T follicular helper cell (primary cell): Measurements from ENCODE around the gene KHDC4.
"Not testable (repeated sequence)": the region's sequence is repeated elsewhere in the genome, so short reads cannot be mapped to it uniquely, and the experiment has no call there.

Experiments used
- DNase-seq: peaks from one replicate; pipeline ENCODE4 v3.0.0-alpha.2; 2020; ENCODE audit warnings: low read depth

The KHDC4 gene

DNA sequence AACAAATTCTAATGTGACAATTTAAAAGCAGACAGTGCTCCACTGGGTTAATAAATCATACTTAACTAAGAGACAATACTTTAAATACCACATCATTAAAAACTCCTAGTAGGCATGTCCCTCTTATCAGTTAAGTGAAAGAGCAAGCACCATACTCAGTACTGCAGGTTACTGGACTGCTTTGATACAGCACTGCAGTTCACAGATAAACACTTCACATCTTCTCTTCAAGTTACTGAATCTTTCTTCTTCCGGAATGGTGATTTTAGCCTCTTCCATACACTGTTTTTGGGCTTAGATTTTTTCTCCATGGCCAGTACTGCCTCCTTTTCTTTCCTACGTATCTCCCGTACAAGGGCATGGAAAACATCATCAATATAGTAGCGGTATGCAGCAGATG is 34.1 kb downstream of the KHDC4 start:
- no peak for DNase-seq

DNA sequence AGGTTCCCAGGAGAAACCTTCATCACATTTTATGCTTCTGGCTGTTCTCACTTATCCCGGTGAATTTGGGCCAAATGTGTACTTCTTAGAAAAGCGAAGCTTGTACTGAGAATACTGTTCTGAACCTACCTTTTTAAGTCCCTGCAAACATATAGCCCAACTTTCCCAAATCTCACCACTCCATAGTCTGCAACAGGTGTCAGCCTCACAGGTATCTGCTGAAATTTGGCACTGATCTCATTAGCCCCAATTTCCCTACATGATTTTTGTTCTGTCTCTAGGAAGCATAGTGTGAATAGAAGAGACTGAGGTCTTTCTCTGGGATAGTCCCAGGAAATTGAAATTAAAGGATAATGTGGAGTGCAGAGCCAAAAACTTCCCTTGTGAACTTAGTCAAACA is 34.5 kb downstream of the KHDC4 start:
- no peak for DNase-seq

DNA sequence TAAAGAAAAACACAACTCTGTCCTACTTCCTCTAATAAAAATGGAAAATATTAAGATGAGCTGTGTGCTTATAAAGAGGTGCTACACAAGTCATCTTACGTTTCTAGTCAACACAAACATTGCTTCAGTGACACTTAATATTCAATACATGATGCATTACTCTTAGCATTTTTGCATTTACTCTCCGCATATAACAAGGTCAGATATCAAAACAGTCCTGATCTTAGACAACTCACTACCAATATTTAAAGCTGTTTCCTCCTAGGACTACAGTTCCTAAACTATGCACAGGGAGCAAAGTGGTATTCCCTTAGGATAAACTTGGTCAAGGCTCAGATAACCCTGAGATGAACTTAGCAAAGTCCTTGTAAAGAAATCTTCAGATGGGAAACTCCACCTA is 35.3 kb downstream of the KHDC4 start:
- DNase-seq = no peak

DNA sequence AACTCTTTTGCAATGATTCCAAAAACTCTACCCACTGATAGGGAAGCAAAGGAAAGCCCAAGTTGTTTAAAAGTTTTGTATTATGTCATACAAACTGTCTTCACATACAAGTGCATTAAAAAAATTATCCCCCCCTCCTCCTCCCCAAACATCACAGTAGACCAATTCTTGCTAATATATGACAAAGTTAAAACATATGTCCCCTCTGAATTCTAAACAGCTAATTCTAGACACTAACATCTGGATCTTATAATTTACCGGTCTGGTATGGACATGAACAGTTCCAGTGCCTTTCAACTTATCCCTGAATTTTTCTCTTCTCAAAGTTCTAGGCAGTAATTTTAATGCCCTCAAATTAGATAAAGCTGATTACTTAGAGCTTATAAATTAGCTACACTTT is 36.5 kb downstream of the KHDC4 start:
- no peak for DNase-seq

DNA sequence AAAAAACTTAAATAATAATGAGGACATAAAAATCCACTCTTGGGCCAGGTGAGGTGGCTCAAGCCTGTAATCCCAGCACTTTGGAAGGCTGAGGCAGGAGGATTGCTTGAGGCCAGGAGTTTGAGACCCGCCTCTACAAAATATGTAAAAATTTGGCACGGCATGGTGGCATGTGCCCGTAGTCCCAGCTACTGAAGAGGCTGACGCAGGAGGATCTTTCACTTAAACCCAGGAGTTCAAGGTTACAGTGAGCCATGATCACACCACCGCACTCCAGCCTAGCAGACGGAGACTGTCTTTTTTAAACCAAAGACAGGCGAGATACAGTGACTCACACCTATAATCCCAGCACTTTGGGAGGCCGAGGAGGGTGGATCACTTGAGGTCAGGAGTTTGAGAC is 37.7 kb downstream of the KHDC4 start:
- DNase-seq = not testable (repeated sequence)

DNA sequence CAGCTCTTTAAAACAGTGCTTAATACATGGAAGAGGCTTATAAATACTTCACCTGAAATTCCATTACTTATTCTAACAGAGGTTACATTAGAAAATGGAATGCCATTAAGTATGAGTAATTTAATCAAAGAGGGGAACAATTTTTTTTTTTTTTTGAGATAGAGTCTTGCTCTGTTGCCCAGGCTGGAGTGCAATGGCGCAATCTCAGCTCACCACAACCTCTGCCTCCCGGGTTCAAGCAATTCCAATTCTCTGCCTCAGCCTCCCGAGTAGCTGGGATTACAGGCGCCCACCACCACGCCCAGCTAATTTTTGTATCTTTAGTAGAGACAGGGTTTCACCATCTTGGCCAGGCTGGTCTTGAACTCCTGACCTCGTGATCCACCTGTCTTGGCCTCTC is 38.6 kb downstream of the KHDC4 start:
- DNase-seq = not testable (repeated sequence)

DNA sequence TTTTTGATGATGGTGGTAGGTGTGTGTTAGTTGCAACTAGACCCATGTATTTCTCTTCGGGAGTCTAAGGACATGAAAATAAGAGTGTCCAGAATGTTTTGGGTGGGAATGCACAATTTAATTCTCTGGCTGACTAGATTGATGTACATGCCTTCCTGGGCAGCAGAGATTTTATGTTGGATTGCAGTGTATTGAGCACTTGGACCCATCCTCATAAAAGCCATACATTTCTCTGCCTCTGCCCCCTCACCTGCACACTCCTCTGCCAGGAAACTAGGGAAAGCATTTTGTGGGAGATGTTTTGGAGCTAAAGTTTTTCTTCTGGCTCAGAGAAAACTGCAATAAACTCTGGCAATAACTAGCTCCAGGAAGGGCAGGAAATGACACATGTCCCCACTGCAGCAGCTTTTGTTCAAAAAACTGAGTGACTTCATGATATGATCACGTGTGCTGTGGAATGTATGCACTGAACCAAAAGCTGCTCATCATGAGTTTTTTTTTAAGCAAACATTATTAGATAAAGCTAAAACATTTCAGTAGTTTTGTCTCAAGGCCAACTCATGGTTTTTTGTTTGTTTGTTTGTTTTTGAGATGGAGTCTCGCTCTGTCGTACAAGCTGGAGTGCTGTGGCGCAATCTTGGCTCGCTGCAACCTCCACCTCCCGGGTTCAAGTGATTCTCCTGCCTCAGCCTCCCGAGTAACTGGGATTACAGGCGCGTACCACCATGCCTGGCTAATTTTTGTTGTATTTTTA is 40.6 kb downstream of the KHDC4 start:
- peak; percentile 6 for DNase-seq

DNA sequence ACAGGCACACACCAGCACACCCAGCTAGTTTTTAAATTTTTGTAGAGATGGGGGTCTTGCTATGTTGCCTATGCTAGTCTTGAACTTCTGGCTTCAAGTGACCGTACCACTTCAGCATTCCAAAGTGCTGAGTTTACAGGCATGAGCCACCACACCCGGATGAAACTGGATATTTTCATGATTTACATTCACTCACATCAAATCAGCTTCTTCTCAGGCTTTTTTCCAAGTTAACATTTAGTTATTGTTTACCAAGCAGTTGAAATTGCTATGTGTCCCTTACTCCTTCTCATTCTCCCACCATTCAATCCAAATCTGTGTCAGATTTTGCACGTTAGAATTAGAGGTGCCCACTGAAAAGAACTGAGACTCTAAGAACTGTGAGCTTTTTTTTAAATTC is 41.4 kb downstream of the KHDC4 start:
- DNase-seq = no peak

DNA sequence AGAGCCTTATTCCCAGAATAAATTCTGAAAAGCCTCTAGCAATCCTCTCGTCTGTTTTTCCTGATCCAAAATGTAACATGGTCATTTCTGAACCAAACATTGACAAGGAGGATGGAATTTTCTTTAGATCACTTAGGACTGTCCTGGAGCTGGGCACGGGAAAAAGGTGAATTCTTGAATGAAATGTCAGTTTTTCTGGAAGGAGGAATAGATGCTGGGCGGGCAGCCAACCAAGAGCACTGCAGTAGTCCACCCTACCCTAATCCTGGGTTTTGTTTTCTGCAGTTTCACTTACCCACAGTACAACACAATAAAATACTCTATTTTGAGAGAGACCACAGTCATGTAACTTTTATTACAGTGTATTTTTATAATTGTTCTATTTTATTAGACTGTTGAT is 44.0 kb downstream of the KHDC4 start:
- no peak for DNase-seq

DNA sequence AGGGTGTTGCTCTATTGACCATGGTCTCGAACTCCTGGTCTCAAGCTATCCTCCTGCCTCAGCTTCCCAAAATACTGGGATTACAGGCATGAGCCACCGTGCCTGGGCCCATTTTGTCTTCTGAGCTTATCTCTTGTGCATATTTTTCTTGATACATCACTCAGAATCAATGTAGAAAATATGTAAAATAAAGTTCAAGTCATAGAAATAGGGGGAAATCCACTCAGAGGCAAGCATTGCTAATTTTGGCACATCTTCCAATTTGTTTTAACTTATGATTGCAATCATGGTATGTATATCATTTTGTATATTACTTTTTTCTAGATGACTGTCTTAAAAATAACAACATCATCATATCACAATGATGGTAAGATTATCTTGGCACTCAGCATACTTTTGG is 44.6 kb downstream of the KHDC4 start:
- no peak for DNase-seq

DNA sequence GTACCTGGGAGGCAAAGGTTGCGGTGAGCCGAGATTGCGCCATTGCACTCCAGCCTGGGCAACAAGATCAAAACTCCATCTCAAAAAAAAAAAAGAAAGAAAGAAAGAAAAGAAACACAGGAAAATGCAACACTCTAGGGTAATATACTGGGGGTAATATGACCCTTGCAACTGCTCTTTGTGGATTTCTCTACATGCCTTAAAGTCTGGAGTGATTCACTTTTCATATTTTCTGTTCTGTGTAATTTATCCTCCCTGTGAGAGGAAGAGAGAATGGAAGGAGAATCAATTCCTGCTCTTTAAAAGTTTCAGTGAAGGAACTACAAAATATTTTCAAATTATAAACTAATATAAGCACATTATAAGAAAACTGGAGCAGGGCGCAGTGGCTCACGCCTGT is 45.7 kb downstream of the KHDC4 start:
- no peak for DNase-seq

DNA sequence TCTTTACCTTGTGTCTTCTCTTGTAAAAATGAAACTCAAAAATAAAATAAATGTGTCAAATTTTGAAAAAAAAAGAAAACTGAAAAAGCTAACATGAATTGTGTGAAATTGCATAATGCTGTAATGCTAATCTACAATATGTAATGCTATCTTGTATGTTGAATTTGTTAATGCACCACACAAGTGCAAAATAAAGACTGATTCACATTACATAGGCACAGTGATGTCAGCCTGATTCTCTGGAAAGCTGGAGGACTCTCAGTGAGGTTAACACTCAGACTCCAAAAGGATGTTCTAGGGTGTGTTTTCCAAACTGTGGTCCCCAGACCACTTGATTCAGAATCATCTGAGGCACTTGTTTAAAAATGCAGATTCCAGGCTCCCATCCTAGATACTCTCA is 49.2 kb downstream of the KHDC4 start:
- no peak for DNase-seq

DNA sequence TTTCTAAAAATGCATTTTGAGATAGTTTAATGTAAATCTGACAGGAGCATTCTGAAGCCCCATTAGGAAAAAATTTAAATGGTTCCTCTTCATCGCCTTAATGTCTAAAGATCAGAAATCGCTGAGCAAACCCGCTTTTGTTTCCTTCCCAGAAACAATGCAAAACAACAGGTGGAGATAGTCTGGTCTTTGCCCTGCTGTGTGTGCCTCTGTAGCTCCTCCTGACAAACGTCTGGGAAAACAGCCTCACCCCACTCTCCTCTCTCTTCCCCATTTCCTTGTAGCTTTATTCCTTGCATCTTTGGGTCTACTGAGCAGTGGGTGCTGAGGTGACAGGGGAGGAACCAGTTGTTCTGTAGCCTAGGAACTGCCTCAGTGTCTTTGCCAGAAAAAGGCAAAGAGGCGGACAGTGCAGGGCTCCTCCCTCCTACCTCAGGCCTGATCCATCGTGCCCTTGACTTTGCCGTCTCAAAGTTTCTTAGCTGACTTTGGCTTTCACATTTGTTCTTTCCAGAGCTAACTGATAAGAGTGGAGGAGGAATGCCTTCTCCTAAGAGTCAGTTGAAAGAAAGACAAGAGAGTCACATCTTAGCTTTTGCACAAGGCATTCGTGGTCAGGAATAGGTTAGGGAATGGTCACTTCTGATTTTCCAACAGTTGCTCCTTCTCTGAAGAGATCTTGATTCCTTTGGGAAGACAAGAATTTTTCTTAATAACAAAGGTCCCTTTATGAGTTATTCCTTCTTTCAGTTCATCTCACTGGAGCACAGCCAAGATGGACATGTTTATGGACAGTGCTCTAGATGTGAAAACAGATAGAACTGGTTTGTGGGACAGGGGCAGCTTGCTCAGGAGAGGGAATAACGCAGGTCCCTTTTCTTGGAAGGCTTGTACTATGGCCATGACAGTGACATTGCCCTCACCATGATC is 49.9 kb downstream of the KHDC4 start:
- no peak for DNase-seq

DNA sequence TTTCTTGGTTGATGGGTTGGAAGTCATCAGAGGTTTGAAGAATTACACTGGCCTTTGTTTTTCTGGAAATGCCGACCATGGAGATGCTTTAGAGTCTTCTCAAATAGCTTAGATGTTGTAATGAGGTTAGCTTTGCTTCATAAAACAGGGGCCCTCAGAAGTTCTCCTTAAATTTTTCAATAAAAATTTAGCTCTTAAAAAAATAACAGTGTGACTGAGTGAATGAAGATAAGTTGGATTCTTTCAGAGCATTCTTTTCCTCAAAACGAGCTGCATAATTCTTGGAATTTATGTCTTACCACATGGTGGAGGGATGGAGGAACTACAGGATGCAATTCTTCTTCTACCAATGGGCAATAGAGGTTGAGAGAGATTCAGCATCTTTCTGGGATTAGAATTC is 51.4 kb downstream of the KHDC4 start:
- no peak for DNase-seq

DNA sequence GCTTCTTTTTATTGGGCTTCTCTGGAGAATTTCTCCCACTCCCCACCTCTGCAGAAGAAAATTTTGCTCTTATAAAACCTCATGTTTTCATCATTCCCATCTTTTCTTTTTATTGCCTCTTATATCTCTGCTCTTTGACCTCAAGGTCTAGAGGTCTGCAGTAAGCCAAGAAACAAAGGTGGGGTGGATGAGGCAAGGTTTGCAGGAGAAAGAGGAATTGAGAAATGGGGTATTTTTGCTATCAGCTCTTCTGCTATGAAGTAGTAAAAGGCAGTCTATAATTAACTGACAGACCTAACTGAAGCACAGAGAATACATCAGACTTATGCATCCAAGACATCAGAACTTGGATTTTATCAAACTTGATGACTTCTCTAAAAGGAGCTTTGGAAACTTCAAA is 52.0 kb downstream of the KHDC4 start:
- DNase-seq = no peak

DNA sequence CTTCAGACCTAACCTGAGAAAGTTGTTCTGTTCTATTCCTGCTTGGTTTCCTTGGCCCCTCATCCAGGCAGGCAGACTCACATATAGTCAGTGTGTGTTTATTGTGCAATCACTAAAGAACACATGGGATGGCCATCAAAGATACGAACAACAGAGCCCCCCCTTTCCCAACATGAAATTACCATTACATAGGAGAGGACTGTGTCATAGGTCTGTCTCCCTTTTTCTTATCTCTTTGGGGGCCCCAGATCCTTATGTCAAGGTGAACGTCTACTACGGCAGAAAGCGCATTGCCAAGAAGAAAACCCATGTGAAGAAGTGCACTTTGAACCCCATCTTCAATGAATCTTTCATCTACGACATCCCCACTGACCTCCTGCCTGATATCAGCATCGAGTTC is 53.3 kb downstream of the KHDC4 start:
- no peak for DNase-seq

DNA sequence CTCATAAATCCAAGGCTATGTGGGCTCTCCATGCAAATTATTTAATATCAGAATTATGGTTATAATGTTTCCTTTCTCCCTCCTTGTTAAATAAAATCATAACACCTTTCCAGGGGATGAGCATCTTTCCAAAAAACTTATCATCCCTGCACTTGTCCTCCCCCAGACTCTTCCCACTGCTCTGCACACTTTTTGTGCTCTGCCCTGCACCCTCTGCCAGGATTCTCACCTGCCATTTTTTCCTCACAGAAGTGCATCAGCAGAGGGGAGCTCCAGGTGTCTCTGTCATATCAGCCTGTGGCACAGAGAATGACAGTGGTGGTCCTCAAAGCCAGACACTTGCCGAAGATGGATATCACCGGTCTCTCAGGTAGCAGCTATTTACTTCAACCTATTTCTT is 54.0 kb downstream of the KHDC4 start:
- DNase-seq = no peak

DNA sequence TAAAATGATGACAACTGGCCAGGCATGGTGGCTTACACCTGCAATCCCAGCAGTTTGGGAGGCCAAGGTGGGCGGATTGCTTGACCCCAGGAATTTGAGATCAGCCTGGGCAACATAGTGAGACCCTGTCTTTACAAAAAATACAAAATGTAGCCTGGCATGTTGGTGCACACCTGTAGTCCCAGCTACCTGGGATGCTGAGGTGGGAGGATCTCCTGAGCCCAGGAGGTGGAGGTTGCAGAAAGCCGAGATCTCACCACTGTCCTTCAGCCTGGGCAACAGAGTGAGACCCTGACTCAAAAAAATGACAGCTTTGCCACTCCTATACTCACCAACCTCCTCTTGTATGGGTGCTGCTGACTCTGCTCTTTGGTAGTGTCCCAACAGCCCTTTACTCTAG is 56.3 kb downstream of the KHDC4 start:
- no peak for DNase-seq

DNA sequence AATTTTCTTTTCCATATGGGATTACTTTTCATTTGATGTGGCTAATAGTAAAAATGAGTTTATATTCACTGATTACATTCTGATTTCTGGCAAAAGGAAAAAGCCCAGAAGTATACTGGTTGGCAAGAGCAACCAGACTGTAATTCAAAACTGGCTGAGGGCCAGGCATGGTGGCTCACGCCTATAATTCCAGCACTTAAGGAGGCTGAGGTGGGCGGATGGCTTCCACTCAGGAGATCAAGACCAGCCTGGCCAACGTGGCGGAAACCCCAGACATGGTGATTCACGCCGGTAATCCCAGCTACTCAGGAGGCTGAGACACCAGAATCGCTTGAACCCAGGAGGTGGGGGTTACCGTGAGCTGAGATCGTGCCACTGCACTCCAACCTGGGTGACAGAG is 60.4 kb downstream of the KHDC4 start:
- DNase-seq = no peak

DNA sequence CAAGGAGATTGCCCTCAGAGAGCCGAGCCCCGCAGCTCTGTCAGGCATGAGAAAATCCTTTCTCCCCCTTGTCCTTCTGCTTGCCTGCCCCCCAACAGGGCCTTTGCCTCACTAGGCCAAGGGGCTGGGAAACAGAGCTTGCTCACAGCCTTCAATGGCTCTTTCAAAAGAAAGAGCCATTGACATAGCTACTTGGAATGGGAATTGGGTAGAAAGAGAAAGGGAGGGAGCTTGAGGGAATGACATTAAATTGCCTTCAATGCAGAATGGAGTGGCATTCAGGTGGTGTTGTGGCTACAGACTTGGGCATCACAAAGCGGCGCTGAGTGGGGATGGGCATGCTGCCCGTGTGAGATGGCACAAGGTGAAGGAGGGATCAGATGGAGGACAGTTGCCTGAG is 61.7 kb downstream of the KHDC4 start:
- DNase-seq = no peak

DNA sequence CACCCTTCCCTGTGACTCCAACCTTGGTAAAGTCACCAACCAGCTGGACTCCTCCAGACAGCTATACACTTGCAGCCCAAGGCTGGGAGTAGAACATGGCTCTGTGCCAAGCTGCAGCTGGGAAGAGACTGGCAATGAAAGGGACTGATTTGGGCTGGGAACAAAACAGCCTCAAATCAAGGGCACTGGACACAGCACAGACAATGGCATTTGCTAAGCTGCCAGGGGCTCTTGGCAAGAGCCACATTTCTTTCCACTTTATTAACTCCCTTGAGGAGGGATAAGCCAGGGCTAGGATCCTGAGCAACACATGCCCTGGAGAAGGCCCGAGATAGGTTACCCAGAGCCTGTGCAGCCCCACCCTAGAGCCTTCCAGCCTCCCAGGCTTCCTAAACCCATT is 62.8 kb downstream of the KHDC4 start:
- no peak for DNase-seq

DNA sequence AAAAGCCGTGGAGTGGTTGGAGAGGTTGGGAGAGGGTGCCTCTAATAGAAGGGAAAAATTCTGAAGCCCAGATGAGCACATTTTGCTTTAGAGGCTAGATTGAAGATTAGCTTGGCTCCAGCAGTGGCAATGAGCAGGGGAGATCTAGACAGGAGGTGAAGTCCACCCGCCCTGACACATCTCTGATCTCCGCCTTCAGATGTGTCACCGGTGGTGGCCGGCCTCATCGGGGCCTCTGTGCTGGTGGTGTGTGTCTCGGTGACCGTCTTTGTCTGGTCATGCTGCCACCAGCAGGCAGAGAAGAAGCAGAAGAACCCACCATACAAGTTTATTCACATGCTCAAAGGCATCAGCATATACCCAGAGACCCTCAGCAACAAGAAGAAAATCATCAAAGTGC is 66.4 kb downstream of the KHDC4 start:
- DNase-seq = no peak

DNA sequence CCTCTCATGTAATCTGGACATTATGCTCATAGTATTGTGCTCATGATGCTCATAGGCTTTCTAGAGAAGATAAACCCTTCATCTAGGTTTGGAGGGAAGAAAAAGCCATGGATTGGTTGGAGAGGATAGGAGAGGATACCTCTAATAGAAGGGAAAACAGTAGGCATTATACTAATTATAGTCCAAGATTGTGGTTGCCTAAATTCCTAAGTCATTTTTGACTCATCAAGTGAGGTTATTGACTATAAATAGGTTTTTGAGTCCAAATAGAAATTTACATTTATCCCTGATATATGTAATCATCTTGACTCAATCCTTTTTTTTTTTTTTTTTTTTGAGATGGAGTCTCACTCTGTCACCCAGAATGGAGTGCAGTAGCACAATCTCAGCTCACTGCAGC is 69.8 kb downstream of the KHDC4 start:
- DNase-seq = no peak
